ENCODE results near the gene PPP2R5E.

PPP2R5E gene

GRCh38 chr14:63326840-63327239 is 216.3 kb downstream of the PPP2R5E start:
- H3K36me3 Mint-ChIP-seq (ENCODE audit: low read depth): no peaks in the 10 kb centered on the region
- H3K27me3 Mint-ChIP-seq (ENCODE audit: low read depth): peaks cover 10% of the 10 kb centered on the region

DNA sequence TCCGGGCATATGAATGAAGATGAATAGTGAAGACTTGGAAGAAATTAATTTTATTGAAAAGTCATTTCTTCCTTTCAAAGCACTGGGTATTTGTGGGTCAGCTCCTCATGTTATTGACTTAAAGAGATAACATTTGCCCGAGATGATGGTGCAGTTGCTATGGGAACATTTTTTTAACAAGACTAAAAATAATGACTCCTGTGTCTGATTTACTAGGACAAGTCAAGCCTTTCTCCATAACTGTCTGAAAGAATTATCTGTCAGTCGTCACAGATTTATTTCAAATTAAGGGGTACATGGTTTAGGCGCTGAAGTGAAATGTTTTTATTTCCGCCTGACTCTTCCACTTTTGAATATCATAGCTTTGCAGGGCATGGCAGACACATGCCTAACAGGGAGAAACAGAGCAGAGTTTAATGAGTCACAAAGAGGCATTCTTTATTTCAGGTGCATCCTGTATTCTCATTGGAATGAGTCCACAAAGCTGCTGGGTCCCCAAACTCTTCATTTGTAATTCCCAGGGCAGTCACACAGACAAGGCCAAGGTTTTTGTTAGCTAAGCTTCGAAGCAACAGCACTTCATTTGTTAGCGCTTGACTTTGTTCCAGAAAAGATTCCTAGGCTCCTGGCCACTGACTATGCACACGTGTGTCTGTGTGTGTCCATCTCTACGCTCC is 220.1 kb downstream of the PPP2R5E start:
- no peak overlapping the region for H3K4me3 Mint-ChIP-seq
- H3K27me3 Mint-ChIP-seq (ENCODE audit: low read depth): peaks cover 14% of the 10 kb centered on the region
- no peak overlapping the region for H3K27ac Mint-ChIP-seq
- no peaks in the 10 kb centered on the region for H3K36me3 Mint-ChIP-seq (ENCODE audit: low read depth)
- H3K4me1 Mint-ChIP-seq (ENCODE audit: low read depth): no peaks in the 10 kb centered on the region
- H3K9me3 Mint-ChIP-seq: no peaks in the 10 kb centered on the region

More at GRCh38 chr14:63326840-63327239, 216.3 kb downstream of the PPP2R5E start:
- Mint-ChIP-seq H3K4me3 (no peak overlapping the region), H3K4me1 (ENCODE audit: low read depth) (no peaks in the 10 kb centered on the region), H3K27ac (no peak overlapping the region), H3K9me3 (no peaks in the 10 kb centered on the region)

GRCh38 chr14:63322472-63322871 is 220.7 kb downstream of the PPP2R5E start:
- Mint-ChIP-seq H3K9me3 (no peaks in the 10 kb centered on the region), H3K4me1 (ENCODE audit: low read depth) (no peaks in the 10 kb centered on the region), H3K27me3 (ENCODE audit: low read depth) (peaks cover 14% of the 10 kb centered on the region), H3K36me3 (ENCODE audit: low read depth) (no peaks in the 10 kb centered on the region), H3K4me3 (no peak overlapping the region), H3K27ac (no peak overlapping the region)
